GM12873 (cell line): Measurements from ENCODE around the gene DCST1.
A peak's percentile ranks its signal among the peaks of the same experiment; 100 is the strongest.

Experiments used
- TF ChIP-seq, protein P1 (sequence below): IDR thresholded peaks from 2 replicates; pipeline ENCODE4 v1.5.1; 2012; ENCODE audit warnings: low read depth, mild to moderate bottlenecking, moderate library complexity, low read length, control low read depth; ENCODE audit not compliant: insufficient read depth; ENCODE audit errors: missing control alignments

The DCST1 gene

GRCh38 chr1:155061381-155062150, 27.9 kb downstream of the DCST1 start:
- TF ChIP-seq, protein P1, sequence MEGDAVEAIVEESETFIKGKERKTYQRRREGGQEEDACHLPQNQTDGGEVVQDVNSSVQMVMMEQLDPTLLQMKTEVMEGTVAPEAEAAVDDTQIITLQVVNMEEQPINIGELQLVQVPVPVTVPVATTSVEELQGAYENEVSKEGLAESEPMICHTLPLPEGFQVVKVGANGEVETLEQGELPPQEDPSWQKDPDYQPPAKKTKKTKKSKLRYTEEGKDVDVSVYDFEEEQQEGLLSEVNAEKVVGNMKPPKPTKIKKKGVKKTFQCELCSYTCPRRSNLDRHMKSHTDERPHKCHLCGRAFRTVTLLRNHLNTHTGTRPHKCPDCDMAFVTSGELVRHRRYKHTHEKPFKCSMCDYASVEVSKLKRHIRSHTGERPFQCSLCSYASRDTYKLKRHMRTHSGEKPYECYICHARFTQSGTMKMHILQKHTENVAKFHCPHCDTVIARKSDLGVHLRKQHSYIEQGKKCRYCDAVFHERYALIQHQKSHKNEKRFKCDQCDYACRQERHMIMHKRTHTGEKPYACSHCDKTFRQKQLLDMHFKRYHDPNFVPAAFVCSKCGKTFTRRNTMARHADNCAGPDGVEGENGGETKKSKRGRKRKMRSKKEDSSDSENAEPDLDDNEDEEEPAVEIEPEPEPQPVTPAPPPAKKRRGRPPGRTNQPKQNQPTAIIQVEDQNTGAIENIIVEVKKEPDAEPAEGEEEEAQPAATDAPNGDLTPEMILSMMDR: peak; percentile 100

DNA sequence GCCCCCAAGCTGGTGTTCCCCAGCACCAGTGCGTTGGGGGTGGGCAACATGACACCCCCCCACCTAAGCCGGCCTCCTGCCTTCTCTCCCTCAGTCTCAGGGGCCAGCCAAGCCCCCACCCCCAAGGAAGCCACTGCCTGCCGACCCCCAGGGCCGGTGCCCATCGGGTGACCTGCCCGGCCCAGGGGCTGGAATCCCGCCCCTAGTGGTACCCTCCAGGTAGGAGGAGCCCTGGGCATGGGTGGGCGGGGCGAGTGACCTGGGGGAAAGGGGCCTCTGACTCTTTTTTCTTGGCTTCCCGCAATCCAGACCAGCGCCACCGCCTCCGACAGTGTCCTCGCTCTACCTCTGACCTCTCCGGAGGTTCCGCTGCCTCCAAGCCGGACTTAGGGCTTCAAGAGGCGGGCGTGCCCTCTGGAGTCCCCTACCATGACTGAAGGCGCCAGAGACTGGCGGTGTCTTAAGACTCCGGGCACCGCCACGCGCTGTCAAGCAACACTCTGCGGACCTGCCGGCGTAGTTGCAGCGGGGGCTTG, 28.6 kb downstream of the DCST1 start:
- TF ChIP-seq, protein P1: peak; percentile 33

GRCh38 chr1:155062702-155063411, 29.2 kb downstream of the DCST1 start:
- TF ChIP-seq, protein P1: peak; percentile 94

DNA sequence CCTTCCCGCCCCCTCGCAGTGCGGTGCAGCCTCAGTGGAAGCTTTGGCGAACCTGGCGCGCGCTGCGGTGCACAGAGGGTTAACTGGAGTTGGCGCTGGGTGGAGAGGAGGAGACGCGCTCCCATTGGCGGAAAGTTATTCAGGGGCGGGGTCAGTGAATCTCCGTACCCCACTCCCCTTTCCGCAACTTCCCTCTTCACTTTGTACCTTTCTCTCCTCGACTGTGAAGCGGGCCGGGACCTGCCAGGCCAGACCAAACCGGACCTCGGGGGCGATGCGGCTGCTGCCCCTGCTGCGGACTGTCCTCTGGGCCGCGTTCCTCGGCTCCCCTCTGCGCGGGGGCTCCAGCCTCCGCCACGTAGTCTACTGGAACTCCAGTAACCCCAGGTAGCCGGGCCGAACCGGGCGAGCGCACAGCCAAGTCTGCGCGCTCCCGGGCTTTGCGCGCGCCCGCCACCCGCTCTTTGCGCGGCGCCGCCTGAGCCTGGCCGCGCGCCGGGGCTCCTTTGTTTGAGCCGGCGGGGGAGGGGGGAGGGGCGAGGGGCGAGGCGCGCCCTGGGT, 30.0 kb downstream of the DCST1 start, which contains the start of gene EFNA4:
EFNA4 (plus strand) TSS at position 191 of the 561 bp plus-strand sequence; CDS start at position 275, 84 bp downstream.
- TF ChIP-seq, protein P1: no peak

- TF ChIP-seq, protein P1: no peak
Measured at GRCh38 chr1:155064111-155064831, 30.6 kb downstream of the DCST1 start.

DNA sequence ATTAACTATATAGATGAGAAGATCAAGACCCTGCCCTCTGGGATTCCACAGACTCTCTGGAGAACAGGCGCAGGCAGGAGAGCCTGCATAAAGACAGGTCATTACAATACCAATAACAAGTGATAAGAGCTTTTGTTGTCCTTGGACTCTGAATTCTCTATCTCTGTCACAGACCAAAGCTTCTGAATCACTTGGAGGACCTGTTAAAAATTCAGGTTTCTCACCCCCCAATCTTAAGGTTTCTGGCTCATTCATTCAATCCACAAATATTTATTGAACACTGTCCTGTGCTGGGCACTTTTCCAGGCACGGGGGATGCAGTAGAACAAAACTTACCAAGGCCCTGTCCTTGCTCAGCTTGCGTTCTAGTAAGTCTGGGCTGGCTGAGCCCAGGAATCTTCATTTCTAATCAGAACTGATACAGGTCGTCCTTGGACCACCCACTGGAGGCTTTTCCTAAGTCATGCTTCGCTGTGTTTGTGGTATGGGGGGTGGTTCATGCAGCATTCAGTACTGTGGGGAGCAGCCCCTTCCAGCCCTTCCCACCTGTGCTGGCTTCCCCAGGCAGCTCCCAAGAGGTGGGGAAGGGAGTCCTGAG, 31.3 kb downstream of the DCST1 start:
- TF ChIP-seq, protein P1: no peak
